Activated CD8-positive, alpha-beta memory T cell treated with anti-CD3 and anti-CD28 coated beads, Interleukin-2, amount 50 U/mL, for 24 hours (primary cell): ENCODE data around the gene TBC1D30.

Experiments
- DNase-seq: peaks from one replicate; pipeline ENCODE4 v3.0.0-alpha.2; 2020; ENCODE audit errors: extremely low read depth

Gene TBC1D30

GRCh38 chr12:64909124-64909523 lies 84.7 kb downstream of the TBC1D30 start:
- no peak for DNase-seq

- no peak for DNase-seq
These were observed 86.6 kb downstream of the TBC1D30 start for GRCh38 chr12:64911081-64911480.

- no peak for DNase-seq
These were observed 87.5 kb downstream of the TBC1D30 start for GRCh38 chr12:64911912-64912311.

- DNase-seq = no peak
These were observed 88.2 kb downstream of the TBC1D30 start for GRCh38 chr12:64912516-64913255.

- DNase-seq = no peak
These were observed 90.8 kb downstream of the TBC1D30 start for GRCh38 chr12:64915242-64915641.

GRCh38 chr12:64916411-64917261 lies 92.2 kb downstream of the TBC1D30 start:
- no peak for DNase-seq

GRCh38 chr12:64918344-64918743 lies 93.9 kb downstream of the TBC1D30 start:
- no peak for DNase-seq

GRCh38 chr12:64918801-64919200 lies 94.4 kb downstream of the TBC1D30 start:
- no peak for DNase-seq

- DNase-seq = no peak
These were observed 98.4 kb downstream of the TBC1D30 start for GRCh38 chr12:64922853-64923252.

GRCh38 chr12:64923536-64923935 lies 99.1 kb downstream of the TBC1D30 start:
- no peak for DNase-seq
